GM21528 (cell line): ENCODE results near the gene SNX17.
A peak's percentile ranks its signal among the peaks of the same experiment; 100 is the strongest.
"Not testable (repeated sequence)": the region's sequence is repeated elsewhere in the genome, so short reads cannot be mapped to it uniquely, and the experiment has no call there.

ENCODE experiments used
- ATAC-seq: cut with Tn5 transposase; IDR thresholded peaks from one replicate; pipeline ENCODE4 v1.9.1; 2021; ENCODE audit warnings: mild to moderate bottlenecking, moderate library complexity; ENCODE audit not compliant: unreplicated experiment, low FRiP score

Gene SNX17

DNA sequence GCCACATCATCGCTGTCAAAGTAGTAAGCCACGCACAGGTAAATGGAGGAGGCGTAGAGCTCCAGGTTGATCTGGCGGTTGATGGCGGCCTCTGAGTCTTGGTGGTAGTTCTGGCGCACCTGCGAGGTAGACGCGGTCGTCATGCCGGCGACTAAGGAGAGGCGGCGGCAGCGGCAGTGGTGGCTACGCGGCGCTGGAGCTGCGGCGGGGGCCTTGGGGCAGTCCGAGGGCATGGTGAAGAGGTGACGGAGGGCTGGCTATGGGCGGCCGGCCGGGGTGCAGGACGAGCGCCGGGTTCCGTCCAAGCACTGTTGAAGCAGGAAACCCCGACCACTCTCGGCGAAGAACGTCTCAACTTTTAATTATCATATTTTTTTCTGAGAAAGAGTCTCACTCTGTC is 22.8 kb downstream of the SNX17 start:
- ATAC-seq = no peak

GRCh38 chr2:27398962-27399361 is 28.5 kb downstream of the SNX17 start:
- ATAC-seq = no peak

- no peak for ATAC-seq
Observed at GRCh38 chr2:27400348-27401135, 30.1 kb downstream of the SNX17 start.

DNA sequence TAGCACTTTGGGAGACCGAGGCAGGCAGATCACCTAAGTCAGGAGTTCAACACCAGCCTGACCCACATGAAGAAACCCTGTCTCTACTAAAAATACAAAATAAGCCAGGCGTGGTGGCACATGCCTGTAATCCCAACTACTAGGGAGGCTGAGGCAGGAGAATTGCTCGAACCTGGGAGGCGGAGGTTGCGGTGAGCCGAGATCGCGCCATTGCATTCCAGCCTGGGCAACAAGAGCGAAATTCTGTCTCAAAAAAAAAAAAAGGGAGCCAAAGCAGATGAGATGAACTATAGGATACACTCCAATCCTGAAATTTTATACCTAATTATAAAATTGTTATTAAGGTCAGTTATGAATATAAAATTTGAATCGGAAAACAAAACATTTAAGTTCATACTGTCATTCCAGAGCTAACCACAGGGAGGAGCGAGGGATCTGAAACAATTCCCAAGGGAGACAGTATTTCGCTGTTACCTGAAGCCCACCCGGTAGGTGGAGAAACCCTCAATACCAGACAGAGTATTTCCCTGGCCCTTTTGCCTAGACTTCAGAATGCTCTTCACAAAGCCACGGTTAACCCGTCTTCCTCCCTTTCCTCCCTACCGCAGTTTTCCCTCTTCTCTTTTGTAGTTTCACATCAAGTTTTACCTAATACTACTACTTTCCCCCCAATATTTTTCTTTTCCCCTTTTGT is 37.5 kb downstream of the SNX17 start:
- no peak for ATAC-seq

DNA sequence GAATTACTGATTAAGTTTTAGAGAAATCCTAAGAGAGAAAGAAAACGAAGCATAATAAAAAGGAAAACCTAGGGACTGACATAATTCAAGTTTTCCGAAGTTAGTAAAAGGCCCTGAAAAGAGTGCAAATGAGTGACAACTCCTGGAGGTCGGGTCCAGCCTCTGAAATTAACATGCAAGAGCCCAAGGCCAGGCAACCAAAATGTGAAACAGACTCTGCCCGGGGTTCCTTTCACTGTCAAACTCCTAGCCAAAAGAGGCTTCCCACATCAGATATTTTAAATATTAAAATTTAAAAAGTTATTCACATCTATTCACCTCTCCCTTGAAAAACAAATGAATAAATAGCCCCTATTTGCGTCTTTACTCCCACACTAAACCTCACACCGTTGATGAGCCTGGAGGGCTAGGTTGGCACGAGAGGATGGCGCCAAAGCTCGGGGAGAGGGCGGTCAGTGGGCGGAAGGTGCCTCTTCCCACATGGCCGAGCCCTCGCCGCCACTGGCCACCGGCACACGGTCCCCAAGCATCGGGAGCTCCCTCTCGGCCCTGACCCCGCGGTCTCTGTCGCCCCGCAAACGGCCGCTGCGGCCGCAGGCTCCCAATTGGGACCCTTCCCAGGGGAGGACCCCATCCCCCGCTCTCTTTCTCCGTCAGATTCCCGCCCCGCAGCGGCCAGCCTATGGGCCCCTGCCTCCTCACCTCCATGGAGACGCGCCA is 38.3 kb downstream of the SNX17 start:
- ATAC-seq = peak; percentile 40

- peak; percentile 90 for ATAC-seq
Observed at GRCh38 chr2:27409321-27410073, 39.1 kb downstream of the SNX17 start, which contains the start of gene PPM1G. TSS of gene PPM1G (minus strand) at chr2:27409591. CDS start at chr2:27409422, 169 bp downstream.

DNA sequence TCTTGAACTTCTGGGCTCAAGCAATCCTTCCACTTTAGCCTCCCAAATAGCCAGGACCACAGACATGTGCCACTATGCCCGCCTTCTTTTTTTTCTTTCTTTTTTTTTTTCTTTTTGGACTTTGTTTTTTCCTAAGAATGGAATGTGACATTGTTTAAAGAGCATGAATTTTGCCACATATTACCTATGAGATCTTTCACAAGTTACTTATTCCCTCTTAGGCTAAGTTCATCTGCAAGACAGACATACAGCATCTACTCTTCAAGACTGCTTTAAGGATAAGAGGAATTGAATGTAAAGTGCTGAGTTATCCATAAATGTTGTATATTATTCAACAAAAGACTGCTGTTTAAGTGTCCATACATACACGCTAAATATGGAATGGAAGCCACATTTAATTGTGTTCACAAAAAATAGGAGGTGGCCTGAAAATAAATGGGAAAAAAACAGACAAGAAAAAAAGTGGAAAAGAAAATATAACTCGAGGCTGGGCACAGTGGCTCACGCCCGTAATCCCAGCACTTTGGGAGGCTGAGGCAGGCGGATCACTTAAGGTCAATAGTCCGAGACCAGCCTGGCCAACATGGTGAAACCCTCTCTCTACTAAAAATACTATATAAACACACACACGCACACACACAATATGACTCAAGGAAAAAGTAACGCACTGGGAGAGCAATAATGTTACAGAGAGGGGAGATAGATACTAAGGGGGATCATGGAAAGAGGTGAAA is 42.2 kb downstream of the SNX17 start:
- ATAC-seq = no peak

- no peak for ATAC-seq
Observed at GRCh38 chr2:27416151-27416550, 45.7 kb downstream of the SNX17 start.

DNA sequence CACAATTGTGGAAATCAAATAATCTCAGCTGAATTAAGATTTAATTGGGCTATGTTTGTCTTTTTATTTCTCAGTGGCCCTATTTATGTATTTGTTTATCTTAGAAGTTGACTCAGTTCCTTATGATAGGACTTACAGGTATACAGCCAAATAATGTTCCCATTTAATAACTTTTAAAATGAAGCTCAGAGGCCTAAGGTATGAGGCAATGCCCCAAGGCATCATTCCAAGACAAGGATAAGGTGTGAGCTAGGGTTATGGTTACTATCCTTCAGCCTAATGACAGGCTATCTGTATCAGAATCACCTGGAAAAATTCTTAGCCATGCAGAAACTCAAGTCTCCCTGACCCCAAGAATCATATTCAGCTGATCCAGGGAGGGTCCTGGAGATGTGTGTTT is 50.6 kb downstream of the SNX17 start:
- no peak for ATAC-seq

- no peak for ATAC-seq
Observed at GRCh38 chr2:27421660-27422250, 51.3 kb downstream of the SNX17 start.

GRCh38 chr2:27422958-27423357 is 52.5 kb downstream of the SNX17 start:
- no peak for ATAC-seq

GRCh38 chr2:27425039-27425438 is 54.6 kb downstream of the SNX17 start:
- ATAC-seq = not testable (repeated sequence)
